Tibial nerve (tissue), 4 donors: ENCODE measurements around the gene FIBIN.

Experiments used
- EP300 ChIP-seq, 2 donors: sonication (generic); formaldehyde crosslinking; IDR thresholded peaks; one replicate each; pipeline ENCODE4 v1.6.1; 2017; ENCODE audit warnings: antibody characterized with exemption in 2 of 2, mild to moderate bottlenecking in 1 of 2
- TF ChIP-seq, protein P1 (sequence below), 5 experiments: fragments of 200-600 bp in 3 of 5; fragments of 450-650 bp in 2 of 5; sonication (generic) in 3 of 5; IDR thresholded peaks; one replicate each; pipeline ENCODE4 v1.5.1; 2016 to 2019; ENCODE audit warnings: antibody characterized with exemption in 5 of 5, mild to moderate bottlenecking in 3 of 5, moderate library complexity in 2 of 5

GRCh38 chr11:26960281-26960680 is 33.6 kb upstream of the FIBIN start:
- TF ChIP-seq EP300 (IDR thresholded peaks at IDR 0.05), result no peak
- TF ChIP-seq, protein P1, sequence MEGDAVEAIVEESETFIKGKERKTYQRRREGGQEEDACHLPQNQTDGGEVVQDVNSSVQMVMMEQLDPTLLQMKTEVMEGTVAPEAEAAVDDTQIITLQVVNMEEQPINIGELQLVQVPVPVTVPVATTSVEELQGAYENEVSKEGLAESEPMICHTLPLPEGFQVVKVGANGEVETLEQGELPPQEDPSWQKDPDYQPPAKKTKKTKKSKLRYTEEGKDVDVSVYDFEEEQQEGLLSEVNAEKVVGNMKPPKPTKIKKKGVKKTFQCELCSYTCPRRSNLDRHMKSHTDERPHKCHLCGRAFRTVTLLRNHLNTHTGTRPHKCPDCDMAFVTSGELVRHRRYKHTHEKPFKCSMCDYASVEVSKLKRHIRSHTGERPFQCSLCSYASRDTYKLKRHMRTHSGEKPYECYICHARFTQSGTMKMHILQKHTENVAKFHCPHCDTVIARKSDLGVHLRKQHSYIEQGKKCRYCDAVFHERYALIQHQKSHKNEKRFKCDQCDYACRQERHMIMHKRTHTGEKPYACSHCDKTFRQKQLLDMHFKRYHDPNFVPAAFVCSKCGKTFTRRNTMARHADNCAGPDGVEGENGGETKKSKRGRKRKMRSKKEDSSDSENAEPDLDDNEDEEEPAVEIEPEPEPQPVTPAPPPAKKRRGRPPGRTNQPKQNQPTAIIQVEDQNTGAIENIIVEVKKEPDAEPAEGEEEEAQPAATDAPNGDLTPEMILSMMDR (IDR thresholded peaks at IDR 0.05), result no peak
